Fibroblast of the aortic adventitia (primary cell): ENCODE data around the gene GABRG3. TPM values are rescaled to one million over a fixed set of nuclear protein-coding genes. Genes with fewer than 3 reads are reported as not detected.

Experiments
- DNase-seq: peaks from one replicate; pipeline ENCODE4 v3.0.0-alpha.2; 2010; ENCODE audit warnings: low read depth
- H3K4me3 ChIP-seq: 2 replicates; pipeline ENCODE4 v1.5.1; 2011; ENCODE audit warnings: low read depth, mild to moderate bottlenecking, control low read depth, low read length, moderate library complexity
- CTCF ChIP-seq: IDR thresholded peaks from 2 replicates; pipeline ENCODE4 v1.5.1; 2011; ENCODE audit warnings: mild to moderate bottlenecking, low read length, control low read depth, inconsistent platforms; ENCODE audit not compliant: insufficient read depth
- total RNA-seq: library from RNA; depleted of rRNA; stranded (reverse); fragments of >200 nt; gene quantifications from 2 replicates; pipeline ENCODE4 v1.2.3, GENCODE V29; 2012; ENCODE audit warnings: low replicate concordance

The GABRG3 gene
- total RNA-seq, 1 donor: not detected

GRCh38 chr15:27422997-27423396 lies 452.0 kb downstream of the GABRG3 start:
- no peak for TF ChIP-seq CTCF
- no peak for DNase-seq
- H3K4me3 ChIP-seq: no peak overlapping the region

GRCh38 chr15:27426805-27427204 lies 455.8 kb downstream of the GABRG3 start:
- DNase-seq: no peak
- no peak for TF ChIP-seq CTCF
- no peak overlapping the region for H3K4me3 ChIP-seq

GRCh38 chr15:27427276-27427675 lies 456.3 kb downstream of the GABRG3 start:
- no peak for TF ChIP-seq CTCF
- H3K4me3 ChIP-seq: no peak overlapping the region
- DNase-seq: no peak

GRCh38 chr15:27428151-27428550 lies 457.2 kb downstream of the GABRG3 start:
- H3K4me3 ChIP-seq: no peak overlapping the region
- no peak for TF ChIP-seq CTCF
- DNase-seq: no peak

GRCh38 chr15:27429577-27429976 lies 458.6 kb downstream of the GABRG3 start:
- DNase-seq: no peak
- no peak for TF ChIP-seq CTCF
- H3K4me3 ChIP-seq: no peak overlapping the region

GRCh38 chr15:27433604-27434003 lies 462.6 kb downstream of the GABRG3 start:
- TF ChIP-seq CTCF: no peak
- DNase-seq: no peak
- H3K4me3 ChIP-seq: no peak overlapping the region
